Mesothelial cell of epicardium (in vitro differentiated cells): ENCODE measurements around the gene SCAF11. TPM values are rescaled to one million over a fixed set of nuclear protein-coding genes. Genes with fewer than 3 reads are reported as not detected.

Source experiments
- DNase-seq, 2 experiments: peaks; one replicate each; pipeline ENCODE4 v3.0.0; 2021; ENCODE audit warnings: low spot score in 2 of 2; ENCODE audit not compliant: unreplicated experiment in 2 of 2
- H3K27ac Mint-ChIP-seq: 2 replicates; pipeline ENCODE4 v1.8.0; 2021; ENCODE audit warnings: mixed read lengths
- H3K27me3 Mint-ChIP-seq: 2 replicates; pipeline ENCODE4 v1.8.0; 2021; ENCODE audit warnings: low read depth, mixed read lengths
- H3K36me3 Mint-ChIP-seq: 2 replicates; pipeline ENCODE4 v1.8.0; 2021; ENCODE audit warnings: mixed read lengths
- H3K4me1 Mint-ChIP-seq: 2 replicates; pipeline ENCODE4 v1.8.0; 2021; ENCODE audit warnings: mixed read lengths
- H3K4me3 Mint-ChIP-seq: 2 replicates; pipeline ENCODE4 v1.8.0; 2021; ENCODE audit warnings: mild to moderate bottlenecking, moderate library complexity, mixed read lengths
- H3K9me3 Mint-ChIP-seq: 2 replicates; pipeline ENCODE4 v1.8.0; 2021; ENCODE audit warnings: mixed read lengths
- CTCF ChIP-seq: fragments of 200-600 bp; sonication (generic); IDR thresholded peaks from one replicate; pipeline ENCODE4 v1.5.0; 2021; ENCODE audit warnings: antibody characterized with exemption; ENCODE audit not compliant: unreplicated experiment
- total RNA-seq: library from RNA; stranded (reverse); gene quantifications from 3 replicates; pipeline ENCODE4 v1.2.1, GENCODE V29; 2021

The SCAF11 gene
- total RNA-seq, 1 donor from 2014 or later = 119 TPM

GRCh38 chr12:45989721-45990467 is 480 bp downstream of the SCAF11 start:
- peaks cover 51% of the 10 kb centered on the region for H3K4me1 Mint-ChIP-seq
- DNase-seq = peak; percentile 32 to 75
- H3K9me3 Mint-ChIP-seq = no peaks in the 10 kb centered on the region

DNA sequence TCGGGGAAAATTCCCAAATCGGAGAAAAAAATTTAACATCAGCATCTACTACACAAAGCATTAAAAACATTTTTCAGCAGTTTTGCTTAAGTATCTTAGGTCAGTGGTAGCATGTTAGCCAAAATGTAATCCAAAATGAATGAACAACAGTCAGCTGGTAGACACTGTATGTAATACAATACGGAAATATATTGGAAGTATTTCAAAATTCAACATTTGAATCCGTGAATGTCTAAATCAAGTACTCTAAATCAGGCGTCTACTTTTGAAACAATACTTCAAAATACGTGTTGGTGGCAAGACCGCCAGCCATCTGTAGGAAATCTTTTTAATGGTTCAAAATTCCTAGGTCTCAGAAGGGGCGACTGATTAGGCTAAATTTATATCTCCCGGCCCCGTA is 1.1 kb downstream of the SCAF11 start:
- Mint-ChIP-seq H3K27ac (peak overlapping the region; percentile 97), H3K4me1 (peaks cover 51% of the 10 kb centered on the region), H3K36me3 (peaks cover 11% of the 10 kb centered on the region), H3K9me3 (no peaks in the 10 kb centered on the region), H3K4me3 (peak overlapping the region; percentile 79), H3K27me3 (no peaks in the 10 kb centered on the region)
- TF ChIP-seq CTCF = no peak
- DNase-seq = no peak

More at GRCh38 chr12:45989721-45990467, 480 bp downstream of the SCAF11 start:
- H3K27me3 Mint-ChIP-seq = no peaks in the 10 kb centered on the region
- H3K4me3 Mint-ChIP-seq = peak overlapping the region; percentile 79
- H3K36me3 Mint-ChIP-seq = peaks cover 11% of the 10 kb centered on the region
- peak overlapping the region; percentile 97 for H3K27ac Mint-ChIP-seq
- no peak for TF ChIP-seq CTCF

DNA sequence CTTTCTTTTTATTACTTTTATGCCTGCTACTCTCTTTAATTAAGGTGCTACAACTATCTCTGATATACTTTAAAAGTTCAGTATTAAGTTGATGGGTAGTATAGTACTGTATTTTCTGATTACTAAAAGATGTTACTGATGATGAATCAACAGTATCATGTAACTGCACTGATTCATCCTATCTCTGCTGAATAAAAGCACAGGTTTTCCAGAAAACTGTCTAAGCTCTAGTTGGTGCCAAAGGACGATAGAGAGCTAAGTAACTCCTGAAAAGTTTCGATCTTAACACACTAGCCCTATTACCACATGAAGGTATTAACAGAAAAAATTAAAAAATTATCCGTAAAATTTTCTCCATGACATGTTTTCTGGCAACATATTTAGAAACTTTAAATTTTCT is 2.1 kb downstream of the SCAF11 start:
- no peaks in the 10 kb centered on the region for H3K9me3 Mint-ChIP-seq
- H3K27ac Mint-ChIP-seq = no peak overlapping the region
- H3K27me3 Mint-ChIP-seq = no peaks in the 10 kb centered on the region
- TF ChIP-seq CTCF = no peak
- no peak for DNase-seq
- H3K36me3 Mint-ChIP-seq = peaks cover 11% of the 10 kb centered on the region
- H3K4me3 Mint-ChIP-seq = peak overlapping the region; percentile 79
- H3K4me1 Mint-ChIP-seq = peaks cover 51% of the 10 kb centered on the region

DNA sequence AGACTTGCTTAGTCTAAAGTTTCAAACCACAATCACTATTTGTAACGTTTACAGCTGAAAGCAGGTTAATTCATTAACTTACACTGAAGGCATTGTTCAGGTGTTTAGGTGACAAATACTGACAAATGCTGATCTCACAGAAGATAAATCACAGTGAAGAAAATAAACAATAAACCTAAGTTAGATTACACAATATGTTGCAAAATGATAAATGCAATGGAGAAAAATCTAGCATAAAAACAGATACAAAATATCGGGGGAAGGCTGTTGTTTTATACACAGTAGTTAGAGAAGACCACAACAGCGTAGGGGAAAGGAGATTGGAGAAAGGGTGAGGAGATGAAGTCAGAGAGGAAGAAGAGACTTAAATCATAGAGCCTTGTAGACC is 3.0 kb downstream of the SCAF11 start:
- H3K9me3 Mint-ChIP-seq = no peaks in the 10 kb centered on the region
- peaks cover 52% of the 10 kb centered on the region for H3K4me1 Mint-ChIP-seq
- peak overlapping the region; percentile 70 for H3K27ac Mint-ChIP-seq

DNA sequence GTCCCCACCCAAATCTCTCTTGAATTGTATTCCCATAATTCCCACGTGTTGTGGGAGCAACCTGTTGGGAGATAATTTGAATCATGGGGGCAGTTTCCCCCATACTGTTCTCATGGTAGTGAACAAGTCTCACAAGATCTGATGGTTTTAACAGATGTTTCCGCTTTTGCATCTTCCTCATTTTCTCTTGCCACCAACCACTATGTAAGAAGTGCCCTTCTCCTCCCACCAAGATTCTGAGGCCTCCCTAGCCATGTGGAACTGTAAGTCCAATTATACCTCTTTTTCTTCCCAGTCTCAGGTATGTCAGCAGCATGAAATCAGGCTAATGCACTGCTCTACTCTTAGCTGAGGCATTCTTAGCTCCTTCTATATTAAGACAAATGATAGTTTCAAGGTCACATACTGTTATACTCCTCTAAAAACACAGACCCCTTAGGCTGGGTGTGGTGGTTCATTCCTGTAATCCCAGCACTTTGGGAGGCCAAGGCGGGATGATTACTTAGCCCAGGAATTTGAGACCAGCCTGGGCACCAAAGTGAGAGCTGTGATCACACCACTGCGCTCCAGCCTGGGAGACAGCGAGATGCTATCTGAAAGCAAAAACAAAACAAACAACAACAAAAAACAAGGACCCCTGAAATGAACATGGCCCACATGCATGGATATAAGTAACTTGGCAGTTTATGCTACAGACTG is 3.6 kb downstream of the SCAF11 start:
- no peaks in the 10 kb centered on the region for H3K27me3 Mint-ChIP-seq
- no peak for TF ChIP-seq CTCF
- H3K36me3 Mint-ChIP-seq = peaks cover 11% of the 10 kb centered on the region
- H3K27ac Mint-ChIP-seq = peak overlapping the region; percentile 70
- H3K4me3 Mint-ChIP-seq = no peak overlapping the region
- peaks cover 48% of the 10 kb centered on the region for H3K4me1 Mint-ChIP-seq
- H3K9me3 Mint-ChIP-seq = no peaks in the 10 kb centered on the region
- no peak for DNase-seq

More for the DNA sequence above, 3.0 kb downstream of the SCAF11 start:
- TF ChIP-seq CTCF = no peak
- Mint-ChIP-seq H3K4me3 (peak overlapping the region; percentile 79), H3K27me3 (no peaks in the 10 kb centered on the region), H3K36me3 (peaks cover 11% of the 10 kb centered on the region)
- no peak for DNase-seq
